Measurements from ENCODE around the gene GRID2. TPM values are rescaled to one million over a fixed set of nuclear protein-coding genes. Genes with fewer than 3 reads are reported as not detected.

The GRID2 gene
- total RNA-seq, 1 donor from 2014 or later = not detected

DNA sequence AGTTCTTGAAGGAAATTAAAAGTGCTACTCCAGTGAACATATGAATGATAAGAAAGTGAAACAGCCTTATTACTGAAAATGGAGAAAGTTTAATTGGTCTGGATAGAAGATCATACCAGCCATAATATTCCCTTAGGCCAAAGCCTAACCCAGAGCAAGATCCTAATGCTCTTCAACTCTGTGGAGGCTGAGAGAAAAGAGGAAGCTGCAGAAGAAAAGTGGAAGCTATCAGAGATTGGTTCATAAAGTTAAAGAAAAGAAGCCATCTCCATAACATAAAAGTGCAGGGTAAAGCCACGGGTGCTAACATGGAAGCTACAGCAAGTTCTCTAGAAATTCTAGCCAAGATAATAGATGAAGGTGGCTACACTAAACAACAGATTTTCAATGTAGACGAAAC, 1439.3 kb downstream of the GRID2 start:
- no peak for DNase-seq (ENCODE audit: low read depth)
- TF ChIP-seq, protein P1, sequence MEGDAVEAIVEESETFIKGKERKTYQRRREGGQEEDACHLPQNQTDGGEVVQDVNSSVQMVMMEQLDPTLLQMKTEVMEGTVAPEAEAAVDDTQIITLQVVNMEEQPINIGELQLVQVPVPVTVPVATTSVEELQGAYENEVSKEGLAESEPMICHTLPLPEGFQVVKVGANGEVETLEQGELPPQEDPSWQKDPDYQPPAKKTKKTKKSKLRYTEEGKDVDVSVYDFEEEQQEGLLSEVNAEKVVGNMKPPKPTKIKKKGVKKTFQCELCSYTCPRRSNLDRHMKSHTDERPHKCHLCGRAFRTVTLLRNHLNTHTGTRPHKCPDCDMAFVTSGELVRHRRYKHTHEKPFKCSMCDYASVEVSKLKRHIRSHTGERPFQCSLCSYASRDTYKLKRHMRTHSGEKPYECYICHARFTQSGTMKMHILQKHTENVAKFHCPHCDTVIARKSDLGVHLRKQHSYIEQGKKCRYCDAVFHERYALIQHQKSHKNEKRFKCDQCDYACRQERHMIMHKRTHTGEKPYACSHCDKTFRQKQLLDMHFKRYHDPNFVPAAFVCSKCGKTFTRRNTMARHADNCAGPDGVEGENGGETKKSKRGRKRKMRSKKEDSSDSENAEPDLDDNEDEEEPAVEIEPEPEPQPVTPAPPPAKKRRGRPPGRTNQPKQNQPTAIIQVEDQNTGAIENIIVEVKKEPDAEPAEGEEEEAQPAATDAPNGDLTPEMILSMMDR (conservative IDR thresholded peaks at IDR 0.05; ENCODE audit: low read depth, low read length) = no peak

DNA sequence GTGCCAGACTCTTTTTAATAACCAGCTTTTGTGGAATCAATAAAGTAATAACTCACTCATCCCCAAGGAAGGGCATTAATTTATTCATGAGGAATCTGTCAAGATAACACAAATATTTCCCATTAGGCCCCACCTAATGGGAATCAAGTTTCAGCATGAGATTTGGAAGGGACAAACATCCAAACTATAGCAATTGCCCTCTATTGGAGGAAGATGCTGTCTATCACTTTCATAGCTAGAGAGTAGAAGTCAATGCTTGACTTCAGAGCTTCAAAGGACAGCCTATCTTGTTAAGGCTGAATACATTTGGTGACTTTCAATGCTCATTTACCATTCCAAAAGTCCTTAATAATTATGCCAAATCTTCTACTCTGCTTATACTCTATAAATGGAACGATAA, 1439.9 kb downstream of the GRID2 start:
- no peak overlapping the region for H3K4me3 ChIP-seq (ENCODE audit: low read depth, low read length)
- DNase-seq (ENCODE audit: low read depth) = no peak
- TF ChIP-seq, protein P1 (conservative IDR thresholded peaks at IDR 0.05; ENCODE audit: low read depth, low read length) = no peak

More for the DNA sequence above, 1439.3 kb downstream of the GRID2 start:
- no peak overlapping the region for H3K4me3 ChIP-seq (ENCODE audit: low read depth, low read length)

DNA sequence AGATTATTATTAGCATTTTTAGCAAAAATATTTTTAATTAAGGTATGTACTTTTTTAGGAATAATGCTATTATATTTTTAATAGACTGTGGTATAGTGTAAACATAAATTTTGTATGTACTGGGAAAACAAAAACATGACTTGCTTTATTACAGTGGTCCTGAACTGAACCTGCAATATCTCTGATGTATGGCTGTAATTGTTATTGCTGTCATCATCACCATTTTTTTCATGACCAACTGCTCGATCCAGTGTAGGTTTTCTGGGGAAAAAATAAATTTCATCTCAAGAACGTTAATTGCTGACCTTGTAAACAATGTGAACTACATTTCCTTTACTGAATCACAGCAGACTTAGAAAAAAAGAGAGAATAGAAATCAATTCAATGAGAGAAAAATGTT, 1441.2 kb downstream of the GRID2 start:
- TF ChIP-seq, protein P1 (conservative IDR thresholded peaks at IDR 0.05; ENCODE audit: low read depth, low read length) = no peak
- no peak for DNase-seq (ENCODE audit: low read depth)
- no peak overlapping the region for H3K4me3 ChIP-seq (ENCODE audit: low read depth, low read length)

DNA sequence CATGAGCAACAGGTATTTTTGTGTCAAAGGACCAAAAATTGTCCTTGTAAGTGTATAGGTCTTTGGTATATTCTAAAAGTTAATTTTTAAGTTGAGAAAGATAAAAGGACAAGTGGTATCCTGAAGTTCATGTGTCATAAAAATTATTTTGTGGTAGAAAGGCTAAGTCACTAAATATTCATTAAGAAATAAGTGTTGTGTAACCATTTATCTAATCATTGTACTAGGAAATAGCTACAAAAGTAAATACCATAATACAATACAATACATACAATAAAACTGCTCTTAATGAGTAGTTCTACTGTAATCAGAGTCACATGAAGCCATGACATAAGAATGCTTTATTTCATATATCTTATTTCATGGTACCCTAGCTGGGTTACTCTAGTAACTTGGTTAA, 1442.3 kb downstream of the GRID2 start:
- H3K4me3 ChIP-seq (ENCODE audit: low read depth, low read length) = no peak overlapping the region
- DNase-seq (ENCODE audit: low read depth) = no peak
- TF ChIP-seq, protein P1 (conservative IDR thresholded peaks at IDR 0.05; ENCODE audit: low read depth, low read length) = no peak

DNA sequence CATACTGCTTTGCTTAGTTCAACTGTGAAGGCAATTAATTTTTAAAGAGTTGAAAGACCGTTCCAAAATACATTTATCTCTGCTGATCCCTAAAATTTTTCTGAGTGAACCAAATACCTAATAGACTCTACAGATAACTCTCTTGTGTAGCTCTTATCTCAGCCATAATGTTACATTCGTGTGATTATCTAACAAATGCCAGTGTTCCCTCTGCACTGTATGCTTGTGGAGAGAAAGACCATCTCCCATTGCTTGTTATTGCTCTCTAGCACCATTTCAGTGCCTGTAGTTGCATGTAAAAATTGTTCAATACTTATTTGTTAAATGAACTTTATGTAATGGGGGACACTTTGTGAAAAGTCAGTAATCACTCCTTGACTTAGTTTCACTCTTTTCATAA, 1443.5 kb downstream of the GRID2 start:
- DNase-seq (ENCODE audit: low read depth) = no peak

DNA sequence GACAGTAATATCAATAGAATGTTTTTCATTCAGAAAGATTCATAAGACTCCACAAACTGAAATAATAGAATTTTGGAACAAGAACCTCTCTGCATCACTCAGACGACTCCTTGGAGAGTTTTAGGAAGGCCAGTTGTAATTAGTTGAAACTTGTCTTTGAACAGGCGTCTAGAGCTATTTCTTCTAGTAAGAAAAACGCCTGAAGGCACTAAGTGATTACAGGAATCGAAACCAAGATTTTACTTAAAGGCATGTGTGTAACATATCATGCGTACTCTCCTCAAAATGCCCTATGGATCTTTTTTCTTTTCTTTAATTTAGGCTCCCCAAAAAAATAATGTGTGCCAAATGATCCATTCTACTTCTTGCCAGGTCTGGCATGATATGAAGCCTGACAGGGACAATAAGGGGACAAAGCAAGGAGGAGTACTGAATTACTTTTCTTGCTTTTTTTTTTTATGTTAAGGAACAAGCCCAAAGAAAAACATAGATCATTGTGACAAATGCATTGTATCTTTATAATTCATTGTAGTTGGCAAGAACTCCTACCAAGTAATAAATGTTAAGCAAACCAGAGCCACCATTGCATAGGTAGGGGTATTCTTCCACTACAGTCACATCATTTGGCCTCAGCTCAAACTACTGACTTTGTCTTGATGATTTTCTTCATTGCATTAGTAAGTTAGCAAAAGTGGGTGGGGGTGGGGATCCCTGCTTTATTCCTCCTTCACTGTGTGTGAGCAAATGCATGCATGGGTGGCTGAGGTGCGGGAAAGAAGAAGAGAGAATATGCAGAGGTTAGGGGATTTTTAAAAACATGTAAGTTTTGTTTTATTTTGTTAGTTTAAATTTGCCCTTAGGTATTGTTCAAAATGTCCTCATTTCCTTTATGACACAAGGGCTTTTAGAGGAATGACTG, 1444.9 kb downstream of the GRID2 start:
- H3K4me3 ChIP-seq (ENCODE audit: low read depth, low read length) = no peak overlapping the region
- DNase-seq (ENCODE audit: low read depth) = no peak
- TF ChIP-seq, protein P1 (conservative IDR thresholded peaks at IDR 0.05; ENCODE audit: low read depth, low read length) = no peak

More for the DNA sequence above, 1443.5 kb downstream of the GRID2 start:
- TF ChIP-seq, protein P1 (conservative IDR thresholded peaks at IDR 0.05; ENCODE audit: low read depth, low read length) = no peak
- H3K4me3 ChIP-seq (ENCODE audit: low read depth, low read length) = no peak overlapping the region

Data from epithelial cell of proximal tubule (primary cell).